Stimulated activated CD4-positive, alpha-beta T cell treated with anti-CD3 and anti-CD28 coated beads, Interleukin-4, amount 100 ng/mL, for 24 hours (primary cell): ENCODE results near the gene HRK.

Source experiments
- DNase-seq: peaks from one replicate; pipeline ENCODE4 v3.0.0-alpha.2; 2020

Gene HRK

GRCh38 chr12:116881325-116881876 is at the start of gene HRK:
Gene HRK, minus strand, starts transcription at chr12:116881441. Its CDS starts 134 bp downstream, at chr12:116881307.
- DNase-seq = no peak

- DNase-seq = no peak
These were observed 48.6 kb upstream of the HRK start for GRCh38 chr12:116929885-116930284.

GRCh38 chr12:116928504-116928903 is 47.3 kb upstream of the HRK start:
- no peak for DNase-seq

- DNase-seq = no peak
These were observed 46.2 kb upstream of the HRK start for GRCh38 chr12:116927244-116927940.

DNA sequence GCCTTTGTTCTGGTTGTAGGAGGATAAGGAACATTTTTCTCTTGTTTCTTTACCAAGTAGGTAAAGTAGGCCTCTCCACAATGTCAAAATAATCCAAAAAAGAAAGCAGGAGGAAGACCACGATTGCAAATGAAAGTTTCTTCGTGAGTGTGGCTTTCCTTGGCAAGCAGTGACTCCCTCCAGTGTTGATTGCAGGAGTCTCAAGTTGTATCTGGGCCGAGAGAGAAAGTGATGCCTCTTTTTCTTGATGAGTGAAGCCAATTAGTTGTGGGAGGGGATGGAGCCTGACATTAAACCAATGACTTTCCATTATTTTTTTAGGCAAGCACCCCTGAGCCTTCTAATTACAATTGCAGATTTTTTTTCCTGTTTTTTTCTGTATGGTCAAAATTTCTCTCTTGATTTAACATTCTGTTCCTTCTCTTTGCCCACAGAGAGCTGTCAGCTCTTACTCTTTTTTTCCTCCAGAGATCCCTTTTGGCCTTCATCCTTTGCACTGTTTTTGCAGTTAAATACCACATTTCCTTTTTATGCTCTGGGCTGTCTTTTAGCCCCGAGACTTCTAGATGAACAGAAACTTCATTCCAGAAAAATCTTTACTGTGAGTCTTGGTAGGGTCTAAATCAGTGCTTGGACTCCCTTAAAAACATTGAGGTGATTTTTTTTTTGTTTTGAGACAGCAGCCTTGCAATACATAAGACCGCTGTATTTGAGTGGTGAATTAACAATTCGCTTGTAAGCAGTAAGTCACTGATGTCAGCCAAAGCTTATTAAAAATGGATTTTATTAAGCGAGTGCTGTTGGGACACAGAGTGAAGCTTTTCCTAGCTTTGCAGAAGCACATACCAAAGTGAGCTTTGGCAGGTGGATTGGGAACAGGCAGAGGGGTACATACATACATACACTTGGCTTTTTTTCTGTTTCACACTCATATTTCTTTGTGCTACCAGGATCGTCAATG is 45.3 kb upstream of the HRK start:
- DNase-seq = no peak

DNA sequence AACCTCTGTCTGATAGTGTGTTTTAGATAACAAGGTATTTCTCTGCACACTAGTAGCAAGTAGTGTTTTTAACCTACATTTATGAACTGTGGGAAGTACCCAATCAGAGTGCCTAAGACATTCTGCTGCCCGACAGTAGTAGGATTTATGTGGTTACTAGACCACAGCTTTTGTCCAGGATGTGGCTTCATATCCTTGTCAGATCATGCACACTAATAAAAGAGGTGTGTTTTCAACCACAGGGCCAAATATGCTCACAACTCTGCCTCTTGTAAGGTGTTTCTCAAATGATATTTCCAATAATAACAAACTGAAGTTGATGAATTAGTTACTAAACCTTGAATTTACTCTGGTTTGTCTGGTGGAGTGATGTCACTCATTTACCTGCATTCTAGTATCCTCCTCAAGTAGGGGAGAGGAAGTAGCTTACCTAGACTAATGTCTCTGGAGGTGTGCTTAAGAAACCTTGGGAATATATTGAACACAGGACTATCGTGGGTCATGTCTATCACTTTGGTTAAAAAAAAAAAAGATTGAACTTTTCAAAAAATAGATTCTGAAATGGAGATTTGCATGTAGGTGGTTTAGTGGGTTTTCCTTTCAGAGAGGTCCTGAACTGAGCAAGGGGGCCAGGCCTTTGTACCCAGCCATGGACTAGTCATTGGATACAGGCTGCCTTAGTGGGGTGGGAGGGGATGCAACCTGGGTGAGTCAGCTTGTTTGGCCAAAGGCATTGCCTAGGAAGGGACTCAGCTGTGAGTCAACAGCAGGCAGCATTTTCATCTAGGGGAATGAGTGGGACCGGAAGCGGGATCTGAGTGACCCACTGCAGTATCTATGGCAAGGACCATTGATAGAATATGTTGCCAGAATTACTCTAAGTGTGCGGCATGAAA is 43.6 kb upstream of the HRK start:
- peak; percentile 56 for DNase-seq

DNA sequence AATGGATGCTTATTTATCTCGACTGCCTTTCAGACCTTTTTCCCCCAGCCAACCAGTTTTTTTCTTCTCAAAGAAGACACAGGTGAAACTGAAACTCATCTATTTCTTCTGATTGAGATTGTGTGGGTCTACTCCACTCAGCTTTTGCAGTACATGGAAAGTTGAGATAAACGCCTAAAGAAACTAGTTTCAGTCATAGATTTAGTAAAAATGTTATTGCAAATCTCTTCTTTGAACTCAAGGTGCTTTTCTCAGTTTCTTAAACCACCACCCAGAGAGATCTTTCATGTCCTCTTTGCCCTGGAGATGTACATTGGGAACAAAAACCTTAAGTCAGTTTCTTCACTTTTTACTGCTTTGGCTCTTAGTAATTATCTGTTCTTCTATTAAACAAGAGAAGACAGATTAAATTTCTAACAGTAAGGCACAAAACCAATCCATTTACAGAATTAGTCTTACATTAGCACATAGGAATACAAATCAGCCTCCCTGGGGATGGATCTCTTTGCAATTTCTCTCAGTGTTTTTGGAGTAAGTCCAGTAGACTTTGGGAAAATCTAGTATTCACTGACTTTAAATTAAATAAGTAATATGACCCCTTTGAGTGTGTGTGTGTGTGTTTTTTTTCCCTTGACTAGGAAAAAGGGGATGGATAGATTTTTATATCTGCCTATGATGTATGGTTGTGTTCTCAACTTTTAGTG is 41.1 kb upstream of the HRK start:
- no peak for DNase-seq

DNA sequence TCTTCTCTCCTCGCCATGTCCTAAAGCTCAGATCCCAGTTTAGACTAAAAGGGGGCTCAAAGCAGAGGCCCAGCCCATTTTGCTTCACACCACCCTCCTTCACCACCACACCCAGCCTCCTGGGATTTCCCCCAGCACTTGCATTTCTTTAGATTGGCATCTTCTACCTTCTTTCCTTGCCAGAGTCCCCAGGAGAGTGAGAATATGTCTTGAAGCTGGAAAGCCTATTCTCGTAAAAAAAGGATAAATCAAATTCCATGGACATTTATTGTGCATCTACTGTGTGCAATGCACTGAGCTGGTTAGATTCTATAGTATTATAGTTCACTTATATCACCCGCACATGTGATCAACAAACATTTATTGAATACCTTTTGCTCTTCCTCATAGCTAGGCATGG is 39.7 kb upstream of the HRK start:
- no peak for DNase-seq

GRCh38 chr12:116919706-116920485 is 38.7 kb upstream of the HRK start:
- DNase-seq = no peak

DNA sequence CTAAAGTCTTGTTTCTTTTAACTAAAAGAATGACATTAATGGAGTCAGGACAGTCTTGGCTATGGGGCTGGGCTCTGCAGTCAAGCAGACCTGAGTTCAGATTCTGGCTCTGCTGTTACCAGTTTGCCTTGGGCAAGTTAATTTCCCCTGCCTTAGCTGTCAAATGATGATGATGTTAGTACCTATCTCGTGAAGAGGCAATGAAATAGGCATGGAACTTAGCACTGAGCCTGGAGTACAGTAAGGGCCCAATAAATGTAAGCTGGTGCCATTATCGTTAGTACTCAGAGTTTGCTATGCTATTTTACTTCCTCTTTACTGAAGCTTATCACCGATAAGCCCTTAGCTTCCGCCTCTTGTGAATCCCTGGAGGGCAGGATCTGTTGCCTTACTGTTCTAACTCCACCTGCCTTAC is 38.0 kb upstream of the HRK start:
- DNase-seq = no peak

DNA sequence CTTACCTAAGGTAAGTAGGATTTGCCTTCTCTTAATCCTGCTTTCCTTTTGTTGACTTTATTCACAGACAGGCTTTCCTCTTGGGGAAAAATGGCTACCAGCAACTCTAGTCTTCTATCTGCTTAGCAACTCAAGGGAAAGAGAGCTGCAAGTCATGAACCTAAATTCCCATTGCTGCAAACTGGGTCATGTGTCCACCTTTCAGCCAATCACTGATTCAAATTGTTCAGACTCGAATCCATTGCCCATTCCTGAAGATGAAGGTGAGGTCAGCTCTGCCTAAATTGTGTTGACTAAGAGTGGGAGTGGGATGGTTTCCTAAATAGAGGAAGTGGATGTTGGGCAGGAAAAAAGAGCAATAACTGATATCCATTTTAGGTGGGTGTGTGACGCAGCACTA is 37.2 kb upstream of the HRK start:
- DNase-seq = no peak

GRCh38 chr12:116916714-116917114 is 35.5 kb upstream of the HRK start:
- DNase-seq = peak; percentile 55

DNA sequence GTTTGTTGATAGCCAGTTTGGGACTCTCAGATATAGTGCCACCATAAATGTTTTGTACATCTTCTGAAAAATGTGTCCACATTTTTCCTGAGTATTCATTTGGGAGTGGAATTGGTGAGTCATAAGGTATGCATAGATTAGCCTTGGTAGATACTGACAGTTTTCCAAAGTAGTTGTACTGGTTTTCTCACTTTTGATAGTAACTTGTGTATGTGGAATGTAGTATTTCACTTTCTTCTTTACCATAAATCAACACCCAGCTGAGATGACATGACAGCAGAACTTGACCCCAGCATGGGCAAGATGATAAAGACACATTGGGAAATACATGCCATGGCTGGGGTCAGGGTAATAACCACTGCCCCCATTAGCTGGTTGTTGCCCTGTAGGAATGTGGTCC is 34.9 kb upstream of the HRK start:
- DNase-seq = no peak

- no peak for DNase-seq
These were observed 34.1 kb upstream of the HRK start for GRCh38 chr12:116915326-116915725.

GRCh38 chr12:116910645-116911451 is 29.6 kb upstream of the HRK start, which contains the start of gene FBXW8:
Gene FBXW8, plus strand, starts transcription at chr12:116910950. Its CDS starts 88 bp downstream, at chr12:116911038.
- peak; percentile 66 for DNase-seq

DNA sequence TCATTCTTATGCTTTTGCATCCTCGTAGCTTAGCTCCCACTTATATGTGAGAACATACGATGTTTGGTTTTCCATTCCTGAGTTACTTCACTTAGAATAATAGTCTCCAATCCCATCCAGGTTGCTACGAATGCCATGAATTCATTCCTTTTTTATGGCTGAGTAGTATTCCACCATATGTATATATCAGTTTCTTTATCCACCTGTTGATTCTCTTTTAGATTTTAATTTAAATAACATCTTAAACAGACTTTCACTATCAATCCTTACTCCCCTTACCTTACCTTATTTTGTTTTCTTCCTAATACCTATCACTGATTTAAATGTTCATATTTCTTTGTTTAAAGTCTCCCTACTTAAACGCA is 29.0 kb upstream of the HRK start:
- DNase-seq = no peak

DNA sequence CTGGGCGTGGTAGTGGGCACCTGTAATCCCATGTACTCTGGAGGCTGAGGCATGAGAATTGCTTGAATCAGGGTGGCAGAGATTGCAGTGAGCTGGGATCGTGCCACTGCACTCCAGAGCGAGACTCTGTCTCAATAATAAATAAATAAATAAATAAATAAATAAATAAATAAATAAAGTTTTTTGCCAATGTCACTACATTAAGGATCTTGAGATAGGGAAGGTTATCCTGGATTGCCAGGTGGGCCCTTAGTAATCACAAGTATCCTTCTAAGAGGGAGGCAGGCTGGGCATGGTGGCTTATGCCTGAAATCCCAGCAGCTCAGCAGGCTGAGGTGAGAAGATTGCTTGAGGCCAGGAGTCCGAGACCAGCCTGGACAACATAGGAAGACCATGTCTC is 25.0 kb upstream of the HRK start:
- DNase-seq = no peak

DNA sequence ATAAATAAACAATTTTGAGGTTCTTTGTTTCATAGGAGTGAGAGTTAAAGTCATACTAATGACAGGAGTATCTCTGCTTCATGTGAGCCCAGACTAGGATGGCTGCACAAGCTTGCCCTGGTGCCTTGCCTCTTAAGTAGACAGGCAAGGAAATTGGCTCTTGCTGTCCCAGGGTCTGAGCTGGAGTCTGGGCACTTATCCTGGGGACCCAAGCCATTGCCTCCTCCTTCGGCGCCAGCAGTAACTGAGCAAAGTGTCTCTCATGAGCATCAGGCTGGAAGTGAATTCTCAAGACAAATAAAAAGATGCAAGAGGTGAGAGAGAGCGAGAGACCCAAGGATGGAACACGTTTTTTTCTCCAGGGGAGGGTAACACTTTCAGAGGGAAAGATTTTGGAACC is 22.6 kb upstream of the HRK start:
- no peak for DNase-seq

GRCh38 chr12:116901612-116902011 is 20.4 kb upstream of the HRK start:
- no peak for DNase-seq

DNA sequence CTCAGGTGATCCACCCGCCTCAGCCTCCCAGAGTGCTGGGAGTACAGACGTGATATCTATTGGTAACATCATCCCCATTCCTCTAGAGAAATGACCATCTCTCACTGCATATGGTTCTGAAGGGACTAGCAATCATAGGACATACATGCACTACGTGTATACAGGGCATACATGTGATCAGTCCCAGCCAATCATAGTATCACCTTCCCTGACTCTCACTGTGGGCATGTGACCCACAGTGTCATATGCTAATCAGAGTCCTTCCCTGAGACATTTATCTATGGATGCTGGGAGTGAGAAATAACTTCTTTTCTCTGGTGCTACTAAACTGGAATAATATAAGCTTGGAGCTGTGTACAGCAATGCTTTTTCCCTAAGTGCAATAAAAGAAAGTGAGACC is 17.4 kb upstream of the HRK start:
- no peak for DNase-seq
